Middle frontal gyrus (tissue), 1 donor: ENCODE measurements around the gene ZNF365.
"Not testable (repeated sequence)": the region's sequence is repeated elsewhere in the genome, so short reads cannot be mapped to it uniquely, and the experiment has no call there.

Experiments
- DNase-seq: peaks from one replicate; pipeline ENCODE4 v3.0.0-alpha.2; 2015; ENCODE audit warnings: low spot score; ENCODE audit errors: extremely low spot score

ZNF365 gene

GRCh38 chr10:62377026-62377415, 2.9 kb downstream of the ZNF365 start:
- DNase-seq = no peak

DNA sequence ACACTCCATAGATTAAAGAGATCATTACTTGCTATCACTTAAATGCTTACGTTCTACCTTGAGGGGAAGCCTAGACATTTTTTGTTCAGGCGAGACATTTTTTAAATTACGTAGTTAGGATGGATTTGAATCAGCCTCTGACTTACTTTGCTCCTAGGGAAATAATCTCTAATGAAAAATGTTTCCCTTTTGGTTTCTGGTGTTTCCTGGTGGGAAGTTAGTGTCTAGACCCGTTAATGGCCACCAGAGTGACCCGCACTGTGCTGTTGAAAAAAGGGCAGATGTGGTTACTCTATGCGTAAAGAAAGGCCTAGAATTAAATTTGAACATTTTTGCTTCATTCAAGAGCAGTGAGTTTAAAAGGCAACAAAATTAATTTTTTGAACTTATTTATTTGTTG, 3.8 kb downstream of the ZNF365 start:
- no peak for DNase-seq

- not testable (repeated sequence) for DNase-seq
Observed at GRCh38 chr10:62378877-62379276, 4.7 kb downstream of the ZNF365 start.

DNA sequence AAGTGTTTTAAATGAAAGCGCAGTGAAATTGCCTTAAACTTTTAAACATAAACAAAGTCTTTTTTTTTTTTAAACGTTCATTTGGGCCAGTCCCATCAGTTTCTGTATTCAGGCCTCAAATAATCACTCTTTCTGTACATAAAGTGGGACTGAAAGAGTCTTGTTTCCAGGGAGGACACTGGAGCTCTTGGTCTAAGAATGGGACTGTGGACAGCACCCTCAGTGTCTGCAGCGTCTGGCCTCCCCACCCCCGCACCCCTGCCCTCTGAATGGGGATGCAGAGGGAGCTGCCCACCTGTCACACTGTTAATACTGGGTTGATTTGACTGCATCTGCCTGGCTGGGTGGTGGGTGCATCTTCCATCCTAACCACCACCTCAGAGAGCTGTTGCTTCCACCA, 5.2 kb downstream of the ZNF365 start:
- DNase-seq = no peak

GRCh38 chr10:62380016-62380415, 5.8 kb downstream of the ZNF365 start:
- DNase-seq = no peak

GRCh38 chr10:62381385-62382102, 7.4 kb downstream of the ZNF365 start:
- no peak for DNase-seq

DNA sequence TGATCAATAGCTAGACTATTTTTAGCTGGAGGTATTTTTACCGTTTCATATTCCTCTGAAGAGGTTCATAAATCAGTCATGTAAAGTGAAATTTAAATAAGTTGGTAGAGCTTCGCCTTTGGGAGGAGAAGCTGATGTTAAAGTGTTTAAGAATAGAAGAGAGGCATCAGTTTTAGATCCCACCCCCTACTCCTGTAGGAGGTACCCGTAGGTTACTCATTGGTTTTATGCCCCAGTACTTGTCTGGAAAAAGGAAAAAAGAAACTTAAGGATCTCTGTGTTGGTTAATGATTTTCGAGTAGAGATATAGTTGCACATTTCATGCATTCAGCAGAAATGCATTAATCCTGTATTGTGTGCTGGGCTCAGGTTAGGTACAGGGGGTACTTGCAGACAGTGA, 8.7 kb downstream of the ZNF365 start:
- no peak for DNase-seq

GRCh38 chr10:62384057-62384446, 9.9 kb downstream of the ZNF365 start:
- no peak for DNase-seq

DNA sequence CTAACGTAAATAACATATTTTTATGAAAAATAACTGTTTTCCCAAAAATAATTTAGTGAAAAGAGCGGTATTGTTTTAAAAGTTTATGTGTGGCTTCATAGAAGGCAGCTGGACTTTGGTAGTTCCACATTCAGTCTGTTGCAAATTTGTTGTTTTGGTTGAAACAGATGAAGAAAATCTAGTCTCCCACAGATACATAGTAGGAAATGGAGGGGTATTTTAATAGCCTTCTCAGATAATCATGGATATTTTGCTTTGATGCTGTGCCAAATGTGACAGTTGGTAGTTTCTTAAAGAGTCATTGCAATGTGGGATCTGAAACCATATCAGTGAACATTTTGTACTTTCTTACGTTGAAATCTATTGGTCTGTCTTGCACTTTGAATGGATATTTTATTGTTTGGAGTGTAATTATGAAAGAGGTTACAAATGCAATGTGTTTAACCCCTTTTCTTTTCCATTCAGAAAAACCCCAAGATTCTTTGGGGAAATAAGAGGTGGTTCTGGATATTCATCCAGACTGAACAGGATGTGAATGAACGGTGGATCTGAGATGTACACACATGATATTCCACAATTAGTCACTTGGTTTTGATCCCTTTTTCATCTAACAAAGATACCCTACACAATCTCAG, 10.4 kb downstream of the ZNF365 start:
- no peak for DNase-seq

DNA sequence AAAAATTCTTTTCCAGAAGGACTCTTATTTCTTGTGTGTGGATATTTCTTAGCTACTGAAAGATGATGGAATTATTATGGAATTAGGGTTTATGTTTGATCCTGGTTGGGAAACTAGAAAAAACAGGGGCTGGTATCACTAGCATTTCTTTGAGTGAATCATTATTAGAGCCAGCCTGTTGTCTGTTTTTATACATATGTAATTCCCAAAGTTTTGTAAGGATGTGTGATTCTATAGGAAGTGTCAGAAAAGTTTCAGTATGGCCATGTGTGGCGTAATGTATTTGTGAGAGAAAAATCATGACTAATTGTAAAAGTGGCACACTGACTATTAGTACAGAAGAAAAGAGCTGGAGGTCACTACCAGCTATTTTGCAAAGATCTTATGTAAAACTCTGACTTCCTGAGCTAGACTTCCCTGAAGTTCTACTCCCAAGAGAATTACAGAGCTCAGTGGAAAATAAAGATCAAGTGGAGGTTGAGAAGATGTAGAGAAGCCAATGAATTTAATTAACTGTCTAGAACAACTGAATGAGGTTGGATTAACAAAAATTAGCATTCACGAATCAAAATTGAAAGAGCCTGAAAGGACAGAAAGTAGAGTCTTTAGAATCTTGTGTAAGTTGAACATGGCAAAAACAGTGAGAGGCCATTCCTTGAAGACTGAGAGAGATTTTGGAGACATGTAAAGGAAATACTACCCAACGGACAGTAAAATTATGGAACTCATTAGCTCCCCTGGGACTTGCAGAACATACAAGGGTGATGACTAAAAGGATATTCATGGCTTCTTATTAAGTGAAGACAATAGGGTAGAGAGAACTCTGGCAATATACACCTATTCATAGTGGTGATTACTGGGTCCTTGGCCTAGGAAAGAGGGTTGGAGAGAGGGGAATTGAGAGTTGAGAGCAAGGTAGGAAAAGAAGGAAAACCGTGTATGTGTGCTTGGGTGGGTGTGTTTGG, 12.5 kb downstream of the ZNF365 start:
- DNase-seq = no peak

- no peak for DNase-seq
Observed at GRCh38 chr10:62388328-62388727, 14.2 kb downstream of the ZNF365 start.

DNA sequence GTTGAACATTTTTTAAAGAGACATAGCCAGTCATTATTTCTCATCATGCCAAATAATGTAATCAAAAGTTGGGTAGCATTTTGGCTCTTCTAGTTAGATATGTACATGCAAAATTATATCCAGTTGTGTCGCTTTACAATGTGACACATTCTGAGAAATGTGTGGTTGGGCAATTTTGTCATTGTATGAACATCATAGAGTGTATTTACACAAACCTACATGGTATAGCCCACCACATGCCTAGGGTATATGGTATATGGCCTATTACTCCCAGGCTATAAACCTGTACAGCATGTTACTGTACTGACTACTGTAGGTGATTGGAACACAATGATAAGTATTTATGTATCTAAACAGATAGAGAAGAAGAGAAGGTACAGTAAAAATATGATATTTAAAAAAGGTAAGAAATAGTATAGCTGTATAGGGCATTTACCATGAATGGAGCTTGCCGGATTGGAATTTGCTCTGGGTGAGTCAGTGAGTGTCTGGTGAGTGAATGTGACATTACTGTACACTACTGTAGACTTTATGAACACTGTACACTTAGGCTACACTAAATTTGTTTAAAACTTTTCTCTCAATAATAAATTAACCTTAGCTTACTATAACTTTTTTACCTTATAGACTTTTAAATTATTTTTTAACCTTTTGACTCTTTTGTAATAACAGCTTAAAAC, 16.5 kb downstream of the ZNF365 start:
- DNase-seq = no peak

DNA sequence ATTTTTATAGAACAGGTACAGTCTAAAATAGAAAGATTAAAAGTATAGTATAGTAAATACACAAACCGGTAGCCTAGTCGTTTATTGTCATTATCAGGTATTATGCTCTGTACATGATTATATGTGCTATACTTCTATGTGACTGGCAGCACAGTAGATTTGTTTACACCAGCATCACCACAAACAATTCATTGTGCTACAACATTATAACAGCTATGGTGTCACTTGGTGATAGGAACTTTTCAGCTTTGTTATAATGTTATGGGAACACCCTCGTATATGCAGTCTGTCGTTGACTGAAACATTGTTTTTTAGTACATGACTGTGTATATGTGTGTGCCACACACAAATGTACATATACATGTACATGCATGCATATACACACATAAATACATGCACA, 19.1 kb downstream of the ZNF365 start:
- DNase-seq = no peak

DNA sequence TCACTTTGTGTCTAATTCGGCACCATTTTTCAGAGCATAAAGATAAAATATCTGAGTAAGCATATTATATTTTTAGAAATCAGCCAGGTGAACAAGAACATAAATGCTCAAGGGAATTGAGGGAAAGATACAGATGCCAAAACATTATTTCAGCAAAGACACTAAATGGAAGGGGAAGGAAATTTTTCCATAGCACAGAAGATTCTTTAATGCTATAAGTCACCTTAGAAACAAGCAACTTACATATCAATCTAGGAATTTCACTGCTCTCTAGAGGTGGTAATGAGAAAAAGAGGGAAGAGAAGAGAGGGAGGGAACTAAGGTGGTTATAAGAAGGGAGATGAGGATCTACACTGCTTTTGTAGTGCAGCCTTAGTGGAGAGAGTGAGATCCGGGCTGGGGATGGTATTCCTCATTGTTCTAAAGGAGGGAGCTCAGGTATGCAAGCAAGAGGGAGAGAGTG, 20.4 kb downstream of the ZNF365 start:
- no peak for DNase-seq

DNA sequence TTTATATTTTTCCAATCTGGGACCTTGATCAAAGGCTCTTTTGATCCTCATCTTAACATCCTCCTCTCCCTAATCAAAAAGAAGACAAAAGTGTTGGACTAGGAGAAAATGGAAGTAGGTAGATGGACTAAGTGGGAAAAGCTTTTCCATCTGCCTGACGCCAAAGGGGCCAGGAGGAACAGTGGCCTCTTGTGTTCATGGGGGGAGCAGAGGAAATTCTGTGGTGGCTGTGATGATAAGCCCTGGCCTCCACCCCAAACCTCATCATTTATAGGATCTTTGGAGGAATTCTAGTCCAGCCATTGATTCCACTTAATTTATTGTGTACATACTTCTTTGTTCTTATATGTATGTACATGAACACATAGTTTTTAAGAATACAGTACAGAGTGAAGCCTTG, 21.7 kb downstream of the ZNF365 start:
- no peak for DNase-seq

DNA sequence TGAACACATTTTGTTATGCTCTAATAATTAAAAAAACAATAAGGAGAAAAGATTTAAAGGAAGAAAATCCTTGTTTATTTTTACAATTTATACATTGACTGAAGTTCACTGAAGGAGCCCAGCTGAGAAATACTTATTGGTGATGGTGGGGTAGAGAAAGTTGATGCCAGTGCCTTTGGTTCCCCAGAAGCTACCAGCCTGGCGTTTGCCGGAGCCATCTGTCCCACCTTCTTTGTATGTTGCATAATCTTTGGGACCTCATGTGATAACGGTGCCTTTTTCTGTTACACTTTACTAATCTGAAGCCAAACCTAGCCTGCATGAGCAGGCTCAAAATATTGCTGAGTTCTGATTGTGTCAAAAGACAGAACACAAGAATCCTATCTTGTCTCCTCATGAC, 22.7 kb downstream of the ZNF365 start:
- DNase-seq = no peak

- no peak for DNase-seq
Observed at GRCh38 chr10:62399211-62399610, 25.0 kb downstream of the ZNF365 start.

DNA sequence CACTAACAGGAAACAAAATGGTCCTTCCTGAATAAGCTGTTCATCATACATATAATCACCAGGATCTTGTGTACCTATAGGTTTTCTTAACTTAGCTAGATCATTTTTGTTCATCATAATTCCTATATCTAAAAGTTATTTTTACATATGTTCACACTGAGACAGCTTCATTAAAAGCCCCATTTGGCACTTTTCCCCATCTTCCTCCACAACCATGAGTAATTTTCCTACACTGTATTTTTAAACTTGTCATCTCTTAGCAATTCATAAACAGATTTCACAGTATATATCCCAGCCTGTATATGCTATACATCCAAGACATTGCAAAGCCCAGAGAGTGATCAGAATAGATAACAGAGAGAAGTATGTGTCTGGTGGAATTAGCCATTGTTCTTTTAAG, 28.3 kb downstream of the ZNF365 start:
- DNase-seq = no peak

DNA sequence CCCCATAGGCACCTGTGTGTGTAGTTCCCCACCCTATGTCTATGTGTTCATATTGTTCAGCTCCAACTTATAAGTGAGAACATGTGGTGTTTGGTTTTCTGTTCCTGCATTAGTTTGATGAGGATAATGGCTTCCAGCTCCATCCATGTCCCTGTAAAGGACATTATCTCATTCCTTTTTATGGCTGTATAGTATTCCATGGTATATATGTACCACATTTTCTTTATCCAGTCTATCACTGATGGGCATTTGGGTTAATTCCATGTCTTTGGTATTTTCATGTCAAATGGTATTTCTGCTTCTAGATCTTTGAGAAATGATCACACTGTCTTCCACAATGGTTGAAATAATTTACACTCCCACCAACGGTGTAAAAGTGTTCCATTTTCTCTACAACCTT, 36.4 kb downstream of the ZNF365 start:
- DNase-seq = not testable (repeated sequence)

- not testable (repeated sequence) for DNase-seq
Observed at GRCh38 chr10:62410934-62411333, 36.8 kb downstream of the ZNF365 start.

DNA sequence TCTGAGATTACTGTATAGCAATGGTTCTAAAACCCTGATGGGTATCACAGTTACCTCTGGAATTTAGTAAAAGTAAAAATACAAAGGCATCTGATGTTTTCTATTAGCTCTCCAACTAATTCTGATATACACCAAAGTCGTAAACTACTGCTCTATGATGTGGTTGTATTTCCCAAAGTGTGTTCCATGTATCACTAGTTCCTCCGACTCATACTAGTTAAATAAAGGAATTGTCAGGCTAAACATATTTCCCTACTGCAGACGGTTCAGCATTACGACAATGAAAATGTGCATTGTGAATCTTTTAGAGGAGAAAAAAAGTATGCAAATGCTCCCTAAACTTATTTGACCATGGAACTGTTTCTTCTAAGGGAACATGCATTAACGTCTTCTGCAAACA, 38.9 kb downstream of the ZNF365 start:
- DNase-seq = no peak
